Astrocyte (in vitro differentiated cells and primary cell): ENCODE results near the gene SLC6A5. TPM values are rescaled to one million over a fixed set of nuclear protein-coding genes. Genes with fewer than 3 reads are reported as not detected.

Experiments used
- DNase-seq: peaks from one replicate; pipeline ENCODE4 v3.0.0-alpha.2; 2010; ENCODE audit warnings: low read depth
- FAIRE-seq: peaks from 2 replicates; lab custom pipeline; 2011; peaks lifted over from hg19 to GRCh38; lab: Jason Lieb, UNC
- H2AFZ ChIP-seq: 2 replicates; pipeline ENCODE4 v1.6.0; 2012; ENCODE audit warnings: low read depth, low read length, inconsistent platforms
- H3K27ac ChIP-seq: 2 replicates; pipeline ENCODE4 v1.5.1; 2011; ENCODE audit warnings: low read depth, low read length, inconsistent platforms
- H3K27me3 ChIP-seq: 2 replicates; pipeline ENCODE4 v1.6.0; 2011; ENCODE audit warnings: low read length, inconsistent platforms; ENCODE audit not compliant: insufficient read depth
- H3K36me3 ChIP-seq: 2 replicates; pipeline ENCODE4 v1.5.1; 2011; ENCODE audit warnings: low read length, inconsistent platforms; ENCODE audit not compliant: insufficient read depth
- H3K4me1 ChIP-seq: 2 replicates; pipeline ENCODE4 v1.5.1; 2011; ENCODE audit warnings: low read length, inconsistent platforms; ENCODE audit not compliant: insufficient read depth
- H3K4me2 ChIP-seq: 2 replicates; pipeline ENCODE4 v1.6.0; 2012; ENCODE audit warnings: low read length, inconsistent platforms
- H3K4me3 ChIP-seq: 2 replicates; pipeline ENCODE4 v1.5.1; 2011; ENCODE audit warnings: low read depth, mild to moderate bottlenecking, low read length, inconsistent platforms; ENCODE audit not compliant: insufficient read depth
- H3K79me2 ChIP-seq: 2 replicates; pipeline ENCODE4 v1.6.0; 2012; ENCODE audit warnings: mild to moderate bottlenecking, low read length, inconsistent platforms; ENCODE audit not compliant: insufficient read depth
- H3K9ac ChIP-seq: 2 replicates; pipeline ENCODE4 v1.6.0; 2012; ENCODE audit warnings: mild to moderate bottlenecking, low read length, inconsistent platforms
- H3K9me3 ChIP-seq: 2 replicates; pipeline ENCODE4 v1.5.1; 2012; ENCODE audit warnings: low read depth, mild to moderate bottlenecking, low read length, inconsistent platforms; ENCODE audit not compliant: insufficient read depth
- H4K20me1 ChIP-seq: 2 replicates; pipeline ENCODE4 v1.6.0; 2012; ENCODE audit warnings: low read length, inconsistent platforms; ENCODE audit not compliant: insufficient read depth
- H3K27ac Mint-ChIP-seq: one replicate; pipeline ENCODE4 v1.8.0; 2021; ENCODE audit warnings: mild to moderate bottlenecking, mixed read lengths; ENCODE audit not compliant: unreplicated experiment
- H3K27me3 Mint-ChIP-seq: one replicate; pipeline ENCODE4 v1.8.0; 2021; ENCODE audit warnings: low read depth, mixed read lengths; ENCODE audit not compliant: unreplicated experiment
- H3K36me3 Mint-ChIP-seq: one replicate; pipeline ENCODE4 v1.8.0; 2021; ENCODE audit warnings: low read depth, mixed read lengths; ENCODE audit not compliant: unreplicated experiment
- H3K4me1 Mint-ChIP-seq: one replicate; pipeline ENCODE4 v1.8.0; 2021; ENCODE audit warnings: low read depth, mixed read lengths; ENCODE audit not compliant: unreplicated experiment
- H3K4me3 Mint-ChIP-seq: one replicate; pipeline ENCODE4 v1.8.0; 2021; ENCODE audit warnings: mild to moderate bottlenecking, moderate library complexity, mixed read lengths; ENCODE audit not compliant: unreplicated experiment
- H3K9me3 Mint-ChIP-seq: one replicate; pipeline ENCODE4 v1.8.0; 2021; ENCODE audit warnings: mild to moderate bottlenecking, mixed read lengths; ENCODE audit not compliant: unreplicated experiment
- CTCF ChIP-seq: IDR thresholded peaks from 2 replicates; pipeline ENCODE4 v1.5.1; 2011; ENCODE audit warnings: low read depth, mild to moderate bottlenecking, inconsistent platforms, low read length, moderate library complexity; ENCODE audit not compliant: insufficient read depth
- EZH2 ChIP-seq: IDR thresholded peaks from 2 replicates; pipeline ENCODE4 v1.6.1; 2012; ENCODE audit warnings: mild to moderate bottlenecking, low read length, inconsistent platforms; ENCODE audit not compliant: insufficient read depth
- total RNA-seq: library from RNA; stranded (reverse); gene quantifications from 2 replicates; pipeline ENCODE4 v1.2.1, GENCODE V29; 2021

SLC6A5 gene
- total RNA-seq, 1 donor from 2014 or later: not detected

GRCh38 chr11:20609727-20610707 lies 10.6 kb downstream of the SLC6A5 start:
- H2AFZ ChIP-seq: no peak overlapping the region
- no peak for FAIRE-seq
- H3K4me3 Mint-ChIP-seq: peak overlapping the region; percentile 40

GRCh38 chr11:20610825-20611224 lies 11.4 kb downstream of the SLC6A5 start:
- no peaks in the 10 kb centered on the region for H3K36me3 Mint-ChIP-seq
- peaks cover 37% of the 10 kb centered on the region for H3K27me3 Mint-ChIP-seq

More at GRCh38 chr11:20609727-20610707, 10.6 kb downstream of the SLC6A5 start:
- H3K27ac Mint-ChIP-seq: no peak overlapping the region
- Histone ChIP-seq H3K9me3 (no peaks in the 10 kb centered on the region), H3K36me3 (no peaks in the 10 kb centered on the region), H3K9ac (no peak overlapping the region), H3K79me2 (no peaks in the 10 kb centered on the region), H3K27ac (no peak overlapping the region), H3K4me2 (peak overlapping the region; percentile 54), H3K27me3 (peaks cover 23% of the 10 kb centered on the region), H4K20me1 (no peaks in the 10 kb centered on the region), H3K4me1 (no peaks in the 10 kb centered on the region), H3K4me3 (no peak overlapping the region)
- peaks cover 3% of the 10 kb centered on the region for H3K9me3 Mint-ChIP-seq
- H3K36me3 Mint-ChIP-seq: no peaks in the 10 kb centered on the region
- peak; percentile 62 for TF ChIP-seq CTCF
- TF ChIP-seq EZH2: no peak
- H3K4me1 Mint-ChIP-seq: peaks cover 2% of the 10 kb centered on the region
- DNase-seq: peak; percentile 17
- H3K27me3 Mint-ChIP-seq: peaks cover 42% of the 10 kb centered on the region

More at GRCh38 chr11:20610825-20611224, 11.4 kb downstream of the SLC6A5 start:
- peaks cover 2% of the 10 kb centered on the region for H3K4me1 Mint-ChIP-seq
- H3K4me2 ChIP-seq: no peak overlapping the region
- no peak overlapping the region for H3K4me3 ChIP-seq
- no peak overlapping the region for H3K27ac Mint-ChIP-seq
- H3K9me3 Mint-ChIP-seq: peaks cover 3% of the 10 kb centered on the region
- no peaks in the 10 kb centered on the region for H4K20me1 ChIP-seq
- H3K79me2 ChIP-seq: no peaks in the 10 kb centered on the region
- no peaks in the 10 kb centered on the region for H3K4me1 ChIP-seq
- H3K9ac ChIP-seq: no peak overlapping the region
- no peaks in the 10 kb centered on the region for H3K9me3 ChIP-seq
- no peaks in the 10 kb centered on the region for H3K36me3 ChIP-seq
- peaks cover 15% of the 10 kb centered on the region for H3K27me3 ChIP-seq
- H3K4me3 Mint-ChIP-seq: no peak overlapping the region
- H2AFZ ChIP-seq: no peak overlapping the region
- DNase-seq (no peak), FAIRE-seq (no peak)
- TF ChIP-seq EZH2 (no peak), CTCF (no peak)
- no peak overlapping the region for H3K27ac ChIP-seq
